Type B pancreatic cell (in vitro differentiated cells): ENCODE data around the gene ACTN4. TPM values are rescaled to one million over a fixed set of nuclear protein-coding genes. Genes with fewer than 3 reads are reported as not detected.

Experiments
- DNase-seq: peaks from one replicate; pipeline ENCODE4 v3.0.0; 2021; ENCODE audit warnings: mixed read lengths; ENCODE audit not compliant: unreplicated experiment; ENCODE audit errors: extremely low spot score
- H3K27ac Mint-ChIP-seq: 2 replicates; pipeline ENCODE4 v1.8.0; 2021; ENCODE audit warnings: mild to moderate bottlenecking, mixed read lengths
- H3K27me3 Mint-ChIP-seq: 2 replicates; pipeline ENCODE4 v1.8.0; 2021; ENCODE audit warnings: mixed read lengths
- H3K36me3 Mint-ChIP-seq: 2 replicates; pipeline ENCODE4 v1.8.0; 2021; ENCODE audit warnings: mixed read lengths
- H3K4me1 Mint-ChIP-seq: one replicate; pipeline ENCODE4 v1.8.0; 2021; ENCODE audit warnings: mixed read lengths; ENCODE audit not compliant: unreplicated experiment
- H3K4me3 Mint-ChIP-seq: 2 replicates; pipeline ENCODE4 v1.8.0; 2021; ENCODE audit warnings: mild to moderate bottlenecking, mixed read lengths
- H3K9me3 Mint-ChIP-seq: 2 replicates; pipeline ENCODE4 v1.8.0; 2021; ENCODE audit warnings: mixed read lengths
- CTCF ChIP-seq: fragments of 200-600 bp; sonication (generic); conservative IDR thresholded peaks from 2 replicates; pipeline ENCODE4 v1.5.0; 2021; ENCODE audit warnings: antibody characterized with exemption, mild to moderate bottlenecking
- total RNA-seq: library from RNA; stranded (reverse); gene quantifications from 2 replicates; pipeline ENCODE4 v1.2.1, GENCODE V29; 2021; ENCODE audit warnings: low replicate concordance

The ACTN4 gene
- total RNA-seq, 1 donor from 2014 or later: 475 TPM

GRCh38 chr19:38664503-38665211 lies 17.2 kb downstream of the ACTN4 start:
- Mint-ChIP-seq H3K27ac (peak overlapping the region; percentile 96), H3K9me3 (no peaks in the 10 kb centered on the region), H3K36me3 (peaks cover 31% of the 10 kb centered on the region), H3K4me1 (peaks cover 78% of the 10 kb centered on the region), H3K4me3 (peak overlapping the region; percentile 67), H3K27me3 (no peaks in the 10 kb centered on the region)
- no peak for DNase-seq
- no peak for TF ChIP-seq CTCF

GRCh38 chr19:38665219-38665931 lies 17.9 kb downstream of the ACTN4 start:
- Mint-ChIP-seq H3K27ac (peak overlapping the region; percentile 96), H3K36me3 (peaks cover 36% of the 10 kb centered on the region), H3K4me3 (peak overlapping the region; percentile 78), H3K9me3 (no peaks in the 10 kb centered on the region), H3K27me3 (no peaks in the 10 kb centered on the region), H3K4me1 (peaks cover 85% of the 10 kb centered on the region)
- no peak for TF ChIP-seq CTCF
- DNase-seq: no peak

- Mint-ChIP-seq H3K36me3 (peaks cover 39% of the 10 kb centered on the region), H3K4me3 (peak overlapping the region; percentile 78), H3K27me3 (no peaks in the 10 kb centered on the region), H3K4me1 (peaks cover 84% of the 10 kb centered on the region), H3K9me3 (no peaks in the 10 kb centered on the region), H3K27ac (peak overlapping the region; percentile 96)
- no peak for TF ChIP-seq CTCF
- no peak for DNase-seq
These were observed 18.7 kb downstream of the ACTN4 start for GRCh38 chr19:38665950-38666662.

GRCh38 chr19:38666663-38667511 lies 19.4 kb downstream of the ACTN4 start:
- H3K27ac Mint-ChIP-seq: peak overlapping the region; percentile 96
- H3K27me3 Mint-ChIP-seq: no peaks in the 10 kb centered on the region
- H3K4me3 Mint-ChIP-seq: peak overlapping the region; percentile 77
- TF ChIP-seq CTCF: no peak
- no peak for DNase-seq
- peaks cover 40% of the 10 kb centered on the region for H3K36me3 Mint-ChIP-seq
- H3K9me3 Mint-ChIP-seq: no peaks in the 10 kb centered on the region
- peaks cover 87% of the 10 kb centered on the region for H3K4me1 Mint-ChIP-seq

GRCh38 chr19:38667661-38668171 lies 20.3 kb downstream of the ACTN4 start:
- no peak for DNase-seq
- peak overlapping the region; percentile 96 for H3K27ac Mint-ChIP-seq
- no peak for TF ChIP-seq CTCF
- H3K9me3 Mint-ChIP-seq: no peaks in the 10 kb centered on the region
- peaks cover 35% of the 10 kb centered on the region for H3K36me3 Mint-ChIP-seq
- H3K27me3 Mint-ChIP-seq: no peaks in the 10 kb centered on the region
- H3K4me1 Mint-ChIP-seq: peaks cover 79% of the 10 kb centered on the region
- H3K4me3 Mint-ChIP-seq: peak overlapping the region; percentile 46
